ENCODE measurements around the gene TMEM209.

DNA sequence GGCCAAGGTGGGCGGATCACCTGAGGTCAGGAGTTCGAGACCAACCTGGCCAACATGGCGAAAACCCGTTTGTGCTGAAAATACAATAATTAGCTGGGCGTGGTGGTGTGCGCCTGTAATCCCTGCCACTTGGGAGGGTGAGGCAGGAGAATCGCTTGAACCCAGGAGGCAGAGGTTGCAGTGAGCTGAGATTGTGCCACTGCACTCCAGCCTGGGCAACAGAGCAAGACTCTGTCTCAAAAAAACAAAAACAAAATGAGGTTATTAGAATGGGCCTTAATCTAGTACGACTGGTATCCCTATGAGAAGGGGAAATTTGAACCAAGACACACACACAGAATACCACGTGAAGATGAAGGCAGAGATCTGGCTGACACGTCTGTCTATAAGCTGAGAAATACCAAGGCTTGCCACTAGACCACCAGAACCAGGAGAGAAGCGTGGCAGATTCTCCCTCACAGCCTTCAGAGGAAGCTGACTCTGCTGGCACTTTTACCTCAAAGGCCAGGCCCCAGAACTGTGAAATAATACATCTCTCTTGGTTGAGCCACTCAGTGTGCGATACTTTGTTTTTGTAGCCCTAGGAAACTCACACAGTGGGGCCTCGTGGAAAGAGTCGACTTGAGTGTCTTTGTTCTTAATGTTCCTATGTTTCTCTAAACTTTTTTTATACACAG lies 59.6 kb downstream of the TMEM209 start:
- TF ChIP-seq, protein P1, sequence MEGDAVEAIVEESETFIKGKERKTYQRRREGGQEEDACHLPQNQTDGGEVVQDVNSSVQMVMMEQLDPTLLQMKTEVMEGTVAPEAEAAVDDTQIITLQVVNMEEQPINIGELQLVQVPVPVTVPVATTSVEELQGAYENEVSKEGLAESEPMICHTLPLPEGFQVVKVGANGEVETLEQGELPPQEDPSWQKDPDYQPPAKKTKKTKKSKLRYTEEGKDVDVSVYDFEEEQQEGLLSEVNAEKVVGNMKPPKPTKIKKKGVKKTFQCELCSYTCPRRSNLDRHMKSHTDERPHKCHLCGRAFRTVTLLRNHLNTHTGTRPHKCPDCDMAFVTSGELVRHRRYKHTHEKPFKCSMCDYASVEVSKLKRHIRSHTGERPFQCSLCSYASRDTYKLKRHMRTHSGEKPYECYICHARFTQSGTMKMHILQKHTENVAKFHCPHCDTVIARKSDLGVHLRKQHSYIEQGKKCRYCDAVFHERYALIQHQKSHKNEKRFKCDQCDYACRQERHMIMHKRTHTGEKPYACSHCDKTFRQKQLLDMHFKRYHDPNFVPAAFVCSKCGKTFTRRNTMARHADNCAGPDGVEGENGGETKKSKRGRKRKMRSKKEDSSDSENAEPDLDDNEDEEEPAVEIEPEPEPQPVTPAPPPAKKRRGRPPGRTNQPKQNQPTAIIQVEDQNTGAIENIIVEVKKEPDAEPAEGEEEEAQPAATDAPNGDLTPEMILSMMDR (conservative IDR thresholded peaks at IDR 0.05; ENCODE audit: low read depth, low read length), result no peak
- no peak for TF ChIP-seq EZH2 (IDR thresholded peaks at IDR 0.05; ENCODE audit: borderline replicate concordance, low read depth, low read length, poor library complexity, severe bottlenecking)
